Sigmoid colon (tissue), 4 donors: ENCODE results near the gene GNAQ.

ENCODE experiments used
- CTCF ChIP-seq, 4 experiments: fragments of 450-650 bp in 3 of 4; fragments of 200-600 bp in 1 of 4; IDR thresholded peaks; one replicate each; pipeline ENCODE4 v1.5.1; 2016 to 2019; ENCODE audit warnings: antibody characterized with exemption in 4 of 4, mild to moderate bottlenecking in 3 of 4, moderate library complexity in 2 of 4
- POLR2A ChIP-seq, 2 donors: fragments of 450-650 bp; IDR thresholded peaks; one replicate each; pipeline ENCODE4 v1.6.1; 2016; ENCODE audit warnings: antibody characterized with exemption in 2 of 2, mild to moderate bottlenecking in 2 of 2, moderate library complexity in 2 of 2
- POLR2AphosphoS5 ChIP-seq, 4 donors: sonication (generic); formaldehyde crosslinking; IDR thresholded peaks; one replicate each; pipeline ENCODE4 v1.6.1; 2017; ENCODE audit warnings: antibody characterized with exemption in 4 of 4

GRCh38 chr9:77933976-77934375 is 97.6 kb downstream of the GNAQ start:
- TF ChIP-seq CTCF (IDR thresholded peaks at IDR 0.05) (no peak), POLR2A (IDR thresholded peaks at IDR 0.05) (no peak), POLR2AphosphoS5 (IDR thresholded peaks at IDR 0.05) (no peak)
